NT2/D1 (cell line): ENCODE results near the gene MEPE.

ENCODE experiments used
- YY1 ChIP-seq: IDR thresholded peaks from 2 replicates; pipeline ENCODE4 v1.6.1; 2011; ENCODE audit not compliant: insufficient read length, insufficient read depth
- ZNF274 ChIP-seq: IDR thresholded peaks from 2 replicates; pipeline ENCODE4 v1.6.1; 2011; ENCODE audit warnings: mild to moderate bottlenecking, low read depth, low read length

DNA sequence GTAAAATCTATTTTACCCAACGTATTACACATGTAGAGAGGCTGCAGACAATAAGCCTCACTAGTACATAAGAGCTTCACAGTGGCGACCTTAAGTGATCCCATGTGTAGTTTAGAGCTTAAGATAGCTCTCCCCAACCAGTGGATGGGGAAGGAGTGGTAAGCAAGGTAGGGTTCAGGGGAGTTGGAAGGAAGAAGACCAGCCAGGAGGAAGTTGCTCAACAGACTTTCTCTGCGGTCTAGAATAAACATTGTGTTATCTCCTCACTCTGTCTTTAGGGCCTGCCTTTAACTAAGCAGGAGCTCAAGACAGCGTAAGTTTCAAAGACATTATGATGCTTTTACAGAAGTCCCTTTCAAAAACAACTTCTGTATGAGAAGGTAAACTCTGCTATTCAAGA, 16.8 kb downstream of the MEPE start:
- TF ChIP-seq ZNF274 = no peak
- TF ChIP-seq YY1 = no peak
